ENCODE measurements around the gene TNFSF18.

TNFSF18 gene

GRCh38 chr1:173002891-173003838, 47.6 kb downstream of the TNFSF18 start:
- Histone ChIP-seq H3K36me3 (ENCODE audit: control insufficient read depth in 4 of 4, insufficient read depth in 4 of 4, low read length in 3 of 4) (no peaks in the 10 kb centered on the region), H3K4me3 (ENCODE audit: control insufficient read depth in 1 of 7, extremely low read depth in 1 of 7, insufficient read depth in 4 of 7, low read depth in 2 of 7, low read length in 6 of 7) (no peak overlapping the region), H3K27ac (ENCODE audit: insufficient read depth in 1 of 2, low read depth in 1 of 2, low read length in 2 of 2, poor library complexity in 1 of 2, severe bottlenecking in 2 of 2) (no peak overlapping the region), H3K9me3 (ENCODE audit: control extremely low read depth in 1 of 5, control insufficient read depth in 4 of 5, insufficient read depth in 2 of 5, low read depth in 1 of 5, low read length in 4 of 5) (peaks cover 0 to 8% (median 0%) of the 10 kb centered on the region in 5 experiments), H3K4me1 (ENCODE audit: control extremely low read depth in 1 of 4, control insufficient read depth in 4 of 4, insufficient read depth in 4 of 4, low read length in 3 of 4) (no peaks in the 10 kb centered on the region), H3K27me3 (replicated peaks in 2 of 5; ENCODE audit: control insufficient read depth in 4 of 5, insufficient read depth in 5 of 5, low read length in 4 of 5) (no peaks in the 10 kb centered on the region)
- ChIA-PET POLR2A (no interaction called here), CTCF (interaction anchor here (0.9 to 2.3 kb wide), 2 partner anchors 16 to 201 kb away, joined by 4 to 5 read pairs; no protein-coding TSS in a partner anchor)
- DNase-seq = no peak
- 100% methylated on average over 1 of the region's 6 CpGs for WGBS (ENCODE audit: insufficient coverage)

GRCh38 chr1:172999349-172999748, 51.4 kb downstream of the TNFSF18 start:
- ChIA-PET POLR2A (no interaction called here), CTCF (interaction anchor here (1.9 kb wide), 1 partner anchor 174 kb away, joined by 4 read pairs; no protein-coding TSS in a partner anchor)
- H3K27me3 ChIP-seq (replicated peaks in 2 of 5; ENCODE audit: control insufficient read depth in 4 of 5, insufficient read depth in 5 of 5, low read length in 4 of 5) = no peaks in the 10 kb centered on the region

GRCh38 chr1:172997941-172998361, 52.8 kb downstream of the TNFSF18 start:
- no peaks in the 10 kb centered on the region for H3K4me1 ChIP-seq (ENCODE audit: control extremely low read depth in 1 of 4, control insufficient read depth in 4 of 4, insufficient read depth in 4 of 4, low read length in 3 of 4)
- H3K36me3 ChIP-seq (ENCODE audit: control insufficient read depth in 4 of 4, insufficient read depth in 4 of 4, low read length in 3 of 4) = no peaks in the 10 kb centered on the region
- no peaks in the 10 kb centered on the region for H3K27me3 ChIP-seq (replicated peaks in 2 of 5; ENCODE audit: control insufficient read depth in 4 of 5, insufficient read depth in 5 of 5, low read length in 4 of 5)
- H3K27ac ChIP-seq (ENCODE audit: insufficient read depth in 1 of 2, low read depth in 1 of 2, low read length in 2 of 2, poor library complexity in 1 of 2, severe bottlenecking in 2 of 2) = no peak overlapping the region
- no peak overlapping the region for H3K4me3 ChIP-seq (ENCODE audit: control insufficient read depth in 1 of 7, extremely low read depth in 1 of 7, insufficient read depth in 4 of 7, low read depth in 2 of 7, low read length in 6 of 7)
- peaks cover 0 to 13% (median 2%) of the 10 kb centered on the region in 5 experiments for H3K9me3 ChIP-seq (ENCODE audit: control extremely low read depth in 1 of 5, control insufficient read depth in 4 of 5, insufficient read depth in 2 of 5, low read depth in 1 of 5, low read length in 4 of 5)
- ChIA-PET POLR2A (no interaction called here), CTCF (interaction anchor here (1.9 kb wide), 1 partner anchor 172 kb away, joined by 4 read pairs; no protein-coding TSS in a partner anchor)
- 100% methylated on average over 2 of the region's 2 CpGs for WGBS (ENCODE audit: insufficient coverage)
- no peak for DNase-seq

More at GRCh38 chr1:172999349-172999748, 51.4 kb downstream of the TNFSF18 start:
- WGBS (ENCODE audit: insufficient coverage) = 64% methylated on average over 3 of the region's 3 CpGs
- Histone ChIP-seq H3K36me3 (ENCODE audit: control insufficient read depth in 4 of 4, insufficient read depth in 4 of 4, low read length in 3 of 4) (no peaks in the 10 kb centered on the region), H3K4me3 (ENCODE audit: control insufficient read depth in 1 of 7, extremely low read depth in 1 of 7, insufficient read depth in 4 of 7, low read depth in 2 of 7, low read length in 6 of 7) (no peak overlapping the region), H3K27ac (ENCODE audit: insufficient read depth in 1 of 2, low read depth in 1 of 2, low read length in 2 of 2, poor library complexity in 1 of 2, severe bottlenecking in 2 of 2) (no peak overlapping the region), H3K4me1 (ENCODE audit: control extremely low read depth in 1 of 4, control insufficient read depth in 4 of 4, insufficient read depth in 4 of 4, low read length in 3 of 4) (no peaks in the 10 kb centered on the region), H3K9me3 (ENCODE audit: control extremely low read depth in 1 of 5, control insufficient read depth in 4 of 5, insufficient read depth in 2 of 5, low read depth in 1 of 5, low read length in 4 of 5) (peaks cover 0 to 13% (median 2%) of the 10 kb centered on the region in 5 experiments)
- DNase-seq = no peak

GRCh38 chr1:172993640-172994039, 57.1 kb downstream of the TNFSF18 start:
- Histone ChIP-seq H3K4me1 (ENCODE audit: control extremely low read depth in 1 of 4, control insufficient read depth in 4 of 4, insufficient read depth in 4 of 4, low read length in 3 of 4) (peaks cover 0 to 7% (median under 1%) of the 10 kb centered on the region in 4 experiments), H3K9me3 (ENCODE audit: control extremely low read depth in 1 of 5, control insufficient read depth in 4 of 5, insufficient read depth in 2 of 5, low read depth in 1 of 5, low read length in 4 of 5) (peaks cover 0 to 8% (median 2%) of the 10 kb centered on the region in 5 experiments), H3K36me3 (ENCODE audit: control insufficient read depth in 4 of 4, insufficient read depth in 4 of 4, low read length in 3 of 4) (no peaks in the 10 kb centered on the region), H3K27ac (ENCODE audit: insufficient read depth in 1 of 2, low read depth in 1 of 2, low read length in 2 of 2, poor library complexity in 1 of 2, severe bottlenecking in 2 of 2) (no peak overlapping the region), H3K27me3 (replicated peaks in 2 of 5; ENCODE audit: control insufficient read depth in 4 of 5, insufficient read depth in 5 of 5, low read length in 4 of 5) (no peaks in the 10 kb centered on the region), H3K4me3 (ENCODE audit: control insufficient read depth in 1 of 7, extremely low read depth in 1 of 7, insufficient read depth in 4 of 7, low read depth in 2 of 7, low read length in 6 of 7) (no peak overlapping the region)
- POLR2A ChIA-PET = no interaction called here
- WGBS (ENCODE audit: insufficient coverage) = 100% methylated on average over 2 of the region's 2 CpGs
- CTCF ChIA-PET = no interaction called here
- DNase-seq = no peak

GRCh38 chr1:172991674-172992400, 58.9 kb downstream of the TNFSF18 start:
- ChIA-PET POLR2A (no interaction called here), CTCF (interaction anchor here (1.0 to 1.1 kb wide), 2 partner anchors 17 to 19 kb away, joined by 3 read pairs; no protein-coding TSS in a partner anchor)
- no peak for DNase-seq

GRCh38 chr1:172990598-172991215, 60.0 kb downstream of the TNFSF18 start:
- H3K9me3 ChIP-seq (ENCODE audit: control extremely low read depth in 1 of 5, control insufficient read depth in 4 of 5, insufficient read depth in 2 of 5, low read depth in 1 of 5, low read length in 4 of 5) = no peaks in the 10 kb centered on the region
- ChIA-PET CTCF (interaction anchor here (0.6 to 1.1 kb wide), 3 partner anchors 17 to 166 kb away, joined by 3 read pairs; no protein-coding TSS in a partner anchor), POLR2A (no interaction called here)
- WGBS (ENCODE audit: insufficient coverage) = 100% methylated on average over 1 of the region's 3 CpGs
- H3K4me3 ChIP-seq (ENCODE audit: control insufficient read depth in 1 of 7, extremely low read depth in 1 of 7, insufficient read depth in 4 of 7, low read depth in 2 of 7, low read length in 6 of 7) = no peak overlapping the region
- no peak overlapping the region for H3K27ac ChIP-seq (ENCODE audit: insufficient read depth in 1 of 2, low read depth in 1 of 2, low read length in 2 of 2, poor library complexity in 1 of 2, severe bottlenecking in 2 of 2)
- H3K36me3 ChIP-seq (ENCODE audit: control insufficient read depth in 4 of 4, insufficient read depth in 4 of 4, low read length in 3 of 4) = no peaks in the 10 kb centered on the region
- H3K4me1 ChIP-seq (ENCODE audit: control extremely low read depth in 1 of 4, control insufficient read depth in 4 of 4, insufficient read depth in 4 of 4, low read length in 3 of 4) = peaks cover 0 to 7% (median under 1%) of the 10 kb centered on the region in 4 experiments
- no peaks in the 10 kb centered on the region for H3K27me3 ChIP-seq (replicated peaks in 2 of 5; ENCODE audit: control insufficient read depth in 4 of 5, insufficient read depth in 5 of 5, low read length in 4 of 5)
- DNase-seq = no peak

More at GRCh38 chr1:172991674-172992400, 58.9 kb downstream of the TNFSF18 start:
- H3K4me1 ChIP-seq (ENCODE audit: control extremely low read depth in 1 of 4, control insufficient read depth in 4 of 4, insufficient read depth in 4 of 4, low read length in 3 of 4) = peaks cover 0 to 7% (median under 1%) of the 10 kb centered on the region in 4 experiments
- no CpG with 5 or more reads among the region's 1 CpG for WGBS (ENCODE audit: insufficient coverage)
- no peaks in the 10 kb centered on the region for H3K27me3 ChIP-seq (replicated peaks in 2 of 5; ENCODE audit: control insufficient read depth in 4 of 5, insufficient read depth in 5 of 5, low read length in 4 of 5)
- H3K27ac ChIP-seq (ENCODE audit: insufficient read depth in 1 of 2, low read depth in 1 of 2, low read length in 2 of 2, poor library complexity in 1 of 2, severe bottlenecking in 2 of 2) = no peak overlapping the region
- peaks cover 0 to 3% (median 0%) of the 10 kb centered on the region in 5 experiments for H3K9me3 ChIP-seq (ENCODE audit: control extremely low read depth in 1 of 5, control insufficient read depth in 4 of 5, insufficient read depth in 2 of 5, low read depth in 1 of 5, low read length in 4 of 5)
- H3K36me3 ChIP-seq (ENCODE audit: control insufficient read depth in 4 of 4, insufficient read depth in 4 of 4, low read length in 3 of 4) = no peaks in the 10 kb centered on the region
- no peak overlapping the region for H3K4me3 ChIP-seq (ENCODE audit: control insufficient read depth in 1 of 7, extremely low read depth in 1 of 7, insufficient read depth in 4 of 7, low read depth in 2 of 7, low read length in 6 of 7)

All from common myeloid progenitor, CD34-positive (primary cell).